Measurements from ENCODE around the gene PLA2G4C.
"Not testable (repeated sequence)": the region's sequence is repeated elsewhere in the genome, so short reads cannot be mapped to it uniquely, and the experiment has no call there.

PLA2G4C gene

GRCh38 chr19:48085904-48086864 lies 24.4 kb downstream of the PLA2G4C start:
- peaks cover 11% of the 10 kb centered on the region; the same call in 1 of the 2 replicates for H3K9me3 ChIP-seq (ENCODE audit: insufficient read depth, low read depth, low read length)
- no peaks in the 10 kb centered on the region for H3K27me3 ChIP-seq (ENCODE audit: insufficient read depth, low read length)
- no peak overlapping the region for H3K9ac ChIP-seq (ENCODE audit: low read depth, low read length)
- H3K36me3 ChIP-seq (ENCODE audit: insufficient read depth, low read length), result no peaks in the 10 kb centered on the region
- no peak overlapping the region for H3K4me3 ChIP-seq (ENCODE audit: low read length)
- H3K27ac ChIP-seq (ENCODE audit: low read depth, low read length), result no peak overlapping the region
- H3K4me1 ChIP-seq (ENCODE audit: insufficient read depth, low read length), result no peaks in the 10 kb centered on the region
- whole genome bisulfite sequencing, result 82% methylated on average over 7 of the region's 7 CpGs

GRCh38 chr19:48085076-48085475 lies 25.5 kb downstream of the PLA2G4C start:
- no peaks in the 10 kb centered on the region for H3K27me3 ChIP-seq (ENCODE audit: insufficient read depth, low read length)
- no peak overlapping the region for H3K9ac ChIP-seq (ENCODE audit: low read depth, low read length)
- H3K4me1 ChIP-seq (ENCODE audit: insufficient read depth, low read length), result no peaks in the 10 kb centered on the region
- no peak overlapping the region for H3K4me3 ChIP-seq (ENCODE audit: low read length)
- peaks cover 8% of the 10 kb centered on the region; the same call in 1 of the 2 replicates for H3K9me3 ChIP-seq (ENCODE audit: insufficient read depth, low read depth, low read length)
- no peak overlapping the region for H3K27ac ChIP-seq (ENCODE audit: low read depth, low read length)
- WGBS, result 77% methylated on average over 3 of the region's 3 CpGs
- H3K36me3 ChIP-seq (ENCODE audit: insufficient read depth, low read length), result no peaks in the 10 kb centered on the region

- Histone ChIP-seq H3K27me3 (ENCODE audit: insufficient read depth, low read length) (no peaks in the 10 kb centered on the region), H3K9me3 (ENCODE audit: insufficient read depth, low read depth, low read length) (peaks cover 5% of the 10 kb centered on the region; the same call in 1 of the 2 replicates), H3K4me1 (ENCODE audit: insufficient read depth, low read length) (no peaks in the 10 kb centered on the region), H3K4me3 (ENCODE audit: low read length) (no peak overlapping the region), H3K9ac (ENCODE audit: low read depth, low read length) (no peak overlapping the region), H3K36me3 (ENCODE audit: insufficient read depth, low read length) (no peaks in the 10 kb centered on the region), H3K27ac (ENCODE audit: low read depth, low read length) (no peak overlapping the region)
- 84% methylated on average over 4 of the region's 5 CpGs for WGBS
These were observed 29.5 kb downstream of the PLA2G4C start for GRCh38 chr19:48081106-48081505.

DNA sequence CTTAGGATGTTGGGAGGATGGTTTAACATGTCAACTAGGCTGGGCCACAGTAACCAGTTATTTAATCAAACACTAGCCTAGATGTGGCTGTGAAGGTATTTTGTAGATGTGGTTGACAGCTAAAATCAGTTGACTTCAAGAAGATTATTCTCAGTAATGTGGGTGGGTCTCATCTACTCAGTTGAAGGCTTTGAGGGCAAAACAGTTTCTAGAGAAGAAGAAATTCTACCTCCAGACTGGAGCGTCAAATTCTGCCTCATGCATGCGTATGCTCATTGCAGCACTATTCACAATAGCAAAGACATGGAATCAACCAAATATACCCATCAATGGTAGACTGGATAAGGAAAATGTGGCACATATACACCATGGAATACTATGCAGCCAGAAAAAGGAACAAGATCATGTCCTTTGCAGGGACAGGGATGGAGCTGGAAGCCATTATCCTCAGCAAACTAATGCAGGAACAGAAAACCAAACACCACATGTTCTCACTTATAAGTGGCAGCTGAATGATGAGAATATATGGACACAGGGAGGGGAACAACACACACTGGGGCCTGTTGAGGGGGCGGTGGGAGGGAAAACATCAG lies 40.3 kb downstream of the PLA2G4C start:
- H3K9ac ChIP-seq (ENCODE audit: low read depth, low read length); H3K36me3 ChIP-seq (ENCODE audit: insufficient read depth, low read length); H3K27ac ChIP-seq (ENCODE audit: low read depth, low read length); H3K9me3 ChIP-seq (ENCODE audit: insufficient read depth, low read depth, low read length); H3K27me3 ChIP-seq (ENCODE audit: insufficient read depth, low read length); H3K4me1 ChIP-seq (ENCODE audit: insufficient read depth, low read length); H3K4me3 ChIP-seq (ENCODE audit: low read length): not testable (repeated sequence)
- WGBS, result 86% methylated on average over 3 of the region's 3 CpGs

DNA sequence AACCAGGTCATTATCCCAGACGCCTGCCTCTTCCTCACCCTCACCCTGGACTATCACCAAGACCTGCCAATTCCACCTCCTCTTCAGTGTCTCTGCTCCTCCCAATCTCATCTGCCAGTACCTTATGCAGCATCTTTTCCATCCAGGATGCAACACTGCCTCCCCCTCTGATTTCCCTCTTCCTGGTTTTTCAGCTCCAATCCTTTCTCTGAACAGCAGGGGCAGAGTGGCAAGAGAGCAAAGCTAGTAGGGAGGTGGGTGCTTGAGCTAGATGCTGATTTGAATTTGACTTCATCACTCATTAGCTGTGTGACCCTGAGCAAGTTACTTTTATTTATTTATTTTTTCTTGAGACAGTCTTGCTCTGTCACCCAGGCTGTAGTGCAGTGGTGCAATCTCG lies 41.2 kb downstream of the PLA2G4C start:
- no peak overlapping the region for H3K9ac ChIP-seq (ENCODE audit: low read depth, low read length)
- H3K27me3 ChIP-seq (ENCODE audit: insufficient read depth, low read length), result no peaks in the 10 kb centered on the region
- H3K4me3 ChIP-seq (ENCODE audit: low read length), result no peak overlapping the region
- 0 out of 2 replicates have a peak, but pooled peaks cover 3% of the 10 kb centered on the region for H3K9me3 ChIP-seq (ENCODE audit: insufficient read depth, low read depth, low read length)
- no peak overlapping the region for H3K27ac ChIP-seq (ENCODE audit: low read depth, low read length)
- H3K4me1 ChIP-seq (ENCODE audit: insufficient read depth, low read length), result no peaks in the 10 kb centered on the region
- H3K36me3 ChIP-seq (ENCODE audit: insufficient read depth, low read length), result no peaks in the 10 kb centered on the region
- WGBS, result 73% methylated on average over 2 of the region's 2 CpGs

DNA sequence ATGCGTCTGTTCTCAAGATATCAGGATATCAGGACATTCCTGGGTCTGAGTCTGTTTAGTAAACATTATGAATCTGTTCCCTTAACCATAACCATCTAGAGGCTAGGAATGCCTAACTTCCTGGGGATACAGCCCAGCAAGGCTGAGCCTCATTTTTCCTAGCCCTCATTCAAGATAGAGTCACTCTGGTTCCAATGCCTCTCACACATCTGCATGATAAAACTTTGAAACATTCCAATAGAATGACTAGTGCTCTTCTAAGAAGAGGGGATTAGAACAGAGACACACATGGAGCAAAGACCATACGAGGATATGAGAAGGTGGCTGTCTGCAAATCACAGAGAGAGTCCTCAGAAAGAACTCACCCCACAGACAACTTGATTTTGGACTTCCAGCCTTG lies 46.1 kb downstream of the PLA2G4C start:
- Histone ChIP-seq H3K9me3 (ENCODE audit: insufficient read depth, low read depth, low read length) (0 out of 2 replicates have a peak, but pooled peaks cover 3% of the 10 kb centered on the region), H3K27ac (ENCODE audit: low read depth, low read length) (peak overlapping the region; percentile 73; the same call in 1 of the 2 replicates), H3K4me1 (ENCODE audit: insufficient read depth, low read length) (no peaks in the 10 kb centered on the region), H3K36me3 (ENCODE audit: insufficient read depth, low read length) (no peaks in the 10 kb centered on the region), H3K27me3 (ENCODE audit: insufficient read depth, low read length) (no peaks in the 10 kb centered on the region), H3K4me3 (ENCODE audit: low read length) (no peak overlapping the region), H3K9ac (ENCODE audit: low read depth, low read length) (no peak overlapping the region; the same call in 1 of the 2 replicates)
- 75% methylated on average over 1 of the region's 2 CpGs for WGBS

DNA sequence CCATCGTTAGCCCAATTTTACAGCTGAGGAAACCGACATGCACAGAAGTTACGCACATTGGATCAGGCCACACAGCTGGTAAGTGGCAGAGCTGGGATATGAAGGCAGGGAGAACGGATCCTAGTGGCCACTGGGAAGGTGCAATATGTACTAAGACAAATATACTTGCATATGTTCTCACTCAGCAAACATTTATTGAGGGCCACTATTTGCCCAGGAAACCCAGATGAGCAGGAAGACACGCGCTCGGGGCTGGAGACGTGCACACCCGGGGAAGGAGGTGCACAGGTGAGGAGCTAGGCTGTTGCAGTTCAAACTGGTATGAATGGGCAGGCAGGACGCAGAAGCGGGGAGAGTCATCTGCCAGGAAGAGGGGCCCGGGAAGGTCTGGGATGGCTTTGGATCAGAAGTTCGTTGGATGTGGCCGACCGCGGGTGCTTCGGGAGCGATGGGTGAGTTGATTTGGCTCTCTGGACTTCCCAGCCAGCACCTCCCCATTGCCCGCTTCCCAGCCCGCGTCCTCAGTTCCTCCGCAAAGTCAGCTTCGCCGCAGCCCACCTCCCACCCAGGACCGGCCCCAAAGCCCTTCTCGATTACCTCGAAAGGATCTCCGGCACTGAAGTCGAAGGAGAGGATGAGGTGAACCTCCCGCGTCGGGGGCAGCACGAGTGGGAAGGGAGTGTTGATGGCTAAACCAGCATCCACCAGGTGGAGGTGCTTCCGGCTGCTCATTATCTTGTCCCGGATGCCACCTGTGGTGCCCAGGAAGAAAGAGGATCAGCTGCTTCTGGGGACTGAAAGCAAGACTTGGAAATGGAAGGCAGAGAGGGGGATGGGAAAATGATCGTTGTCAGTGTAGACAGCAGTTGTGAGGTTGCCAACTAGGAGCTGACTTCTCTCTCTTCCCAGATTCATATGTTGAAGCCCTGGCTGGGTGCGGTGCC lies 48.9 kb downstream of the PLA2G4C start:
- Histone ChIP-seq H3K27ac (ENCODE audit: low read depth, low read length) (no peak overlapping the region), H3K4me1 (ENCODE audit: insufficient read depth, low read length) (no peaks in the 10 kb centered on the region), H3K27me3 (ENCODE audit: insufficient read depth, low read length) (no peaks in the 10 kb centered on the region), H3K36me3 (ENCODE audit: insufficient read depth, low read length) (no peaks in the 10 kb centered on the region), H3K9me3 (ENCODE audit: insufficient read depth, low read depth, low read length) (0 out of 2 replicates have a peak, but pooled peaks cover 3% of the 10 kb centered on the region), H3K4me3 (ENCODE audit: low read length) (no peak overlapping the region), H3K9ac (ENCODE audit: low read depth, low read length) (peak overlapping the region; percentile 19; the same call in 1 of the 2 replicates)
- WGBS, result 84% methylated on average over 37 of the region's 37 CpGs

DNA sequence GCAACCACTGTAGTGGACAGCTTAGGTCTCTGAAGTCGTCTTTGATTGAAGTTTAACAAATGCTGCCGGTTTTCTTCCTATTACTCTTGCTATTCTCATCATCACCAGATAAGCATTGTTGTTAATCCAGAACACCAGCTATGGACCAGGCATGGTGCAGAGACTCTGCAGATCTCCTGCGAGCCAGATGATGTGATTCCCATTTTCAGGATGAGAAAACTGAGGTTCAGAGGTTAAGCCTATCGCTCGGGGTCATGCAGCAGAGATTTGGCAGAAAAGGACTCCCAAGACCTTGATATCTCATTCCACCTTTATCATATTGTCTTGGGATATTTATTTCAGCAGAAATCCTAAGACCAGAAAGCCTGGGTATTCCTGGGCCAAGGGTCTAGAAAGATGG lies 50.2 kb downstream of the PLA2G4C start:
- H3K27me3 ChIP-seq (ENCODE audit: insufficient read depth, low read length), result no peaks in the 10 kb centered on the region
- H3K27ac ChIP-seq (ENCODE audit: low read depth, low read length), result no peak overlapping the region
- H3K9me3 ChIP-seq (ENCODE audit: insufficient read depth, low read depth, low read length), result 0 out of 2 replicates have a peak, but pooled peaks cover 3% of the 10 kb centered on the region
- H3K9ac ChIP-seq (ENCODE audit: low read depth, low read length), result no peak overlapping the region
- H3K36me3 ChIP-seq (ENCODE audit: insufficient read depth, low read length), result no peaks in the 10 kb centered on the region
- no peaks in the 10 kb centered on the region for H3K4me1 ChIP-seq (ENCODE audit: insufficient read depth, low read length)
- 89% methylated on average over 5 of the region's 5 CpGs for WGBS
- H3K4me3 ChIP-seq (ENCODE audit: low read length), result no peak overlapping the region

DNA sequence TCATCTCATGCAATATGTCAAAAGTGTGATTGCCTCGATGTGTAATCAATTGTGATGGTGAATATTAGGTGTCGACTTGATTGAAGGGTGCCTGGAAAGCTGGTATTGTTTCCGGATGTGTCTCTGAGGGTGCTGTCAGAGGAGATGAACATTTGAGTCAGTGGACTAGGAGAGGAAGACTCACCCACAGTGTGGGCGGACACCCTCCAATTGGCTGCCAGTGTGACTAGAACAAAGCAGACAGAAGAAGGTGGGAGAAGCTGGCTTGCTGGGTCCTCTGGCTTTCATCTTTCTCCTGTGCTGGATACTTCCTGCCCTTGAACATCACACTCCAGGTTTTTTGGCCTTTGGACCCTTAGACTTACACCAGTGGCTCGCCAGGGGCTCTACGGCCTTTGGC lies 51.3 kb downstream of the PLA2G4C start:
- Histone ChIP-seq H3K27ac (ENCODE audit: low read depth, low read length) (no peak overlapping the region), H3K36me3 (ENCODE audit: insufficient read depth, low read length) (no peaks in the 10 kb centered on the region), H3K9ac (ENCODE audit: low read depth, low read length) (no peak overlapping the region), H3K27me3 (ENCODE audit: insufficient read depth, low read length) (no peaks in the 10 kb centered on the region), H3K4me1 (ENCODE audit: insufficient read depth, low read length) (no peaks in the 10 kb centered on the region), H3K9me3 (ENCODE audit: insufficient read depth, low read depth, low read length) (no peaks in the 10 kb centered on the region), H3K4me3 (ENCODE audit: low read length) (no peak overlapping the region)
- 95% methylated on average over 6 of the region's 6 CpGs for WGBS

DNA sequence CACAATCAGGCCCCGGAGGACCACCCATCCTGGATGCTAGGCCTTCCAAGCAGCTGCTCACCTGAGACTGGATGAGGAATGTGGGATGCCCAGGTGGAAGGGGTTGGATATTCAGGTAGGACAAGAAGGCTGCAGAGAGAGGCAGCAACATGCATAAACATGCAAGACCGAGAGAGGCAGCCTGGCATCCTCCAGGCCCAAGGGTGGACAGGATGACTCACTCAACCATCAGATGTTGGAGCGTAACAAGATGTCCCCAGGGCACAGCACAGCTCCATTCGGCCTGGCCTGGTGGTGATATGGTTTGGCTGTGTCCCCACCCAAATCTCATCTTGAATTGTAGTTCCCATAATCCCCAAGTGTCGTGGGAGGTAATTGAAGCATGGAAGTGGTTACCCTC lies 56.8 kb downstream of the PLA2G4C start:
- H3K27me3 ChIP-seq (ENCODE audit: insufficient read depth, low read length), result no peaks in the 10 kb centered on the region
- WGBS, result 80% methylated on average over 5 of the region's 5 CpGs
- no peaks in the 10 kb centered on the region for H3K36me3 ChIP-seq (ENCODE audit: insufficient read depth, low read length)
- H3K9ac ChIP-seq (ENCODE audit: low read depth, low read length), result no peak overlapping the region
- H3K9me3 ChIP-seq (ENCODE audit: insufficient read depth, low read depth, low read length), result peaks cover 8% of the 10 kb centered on the region; the same call in 1 of the 2 replicates
- H3K4me1 ChIP-seq (ENCODE audit: insufficient read depth, low read length), result no peaks in the 10 kb centered on the region
- H3K4me3 ChIP-seq (ENCODE audit: low read length), result no peak overlapping the region
- H3K27ac ChIP-seq (ENCODE audit: low read depth, low read length), result no peak overlapping the region

Data from HUES64 (cell line).